Fibroblast of skin of left quadriceps (primary cell): ENCODE results near the gene IBTK.
"Not testable (repeated sequence)": the region's sequence is repeated elsewhere in the genome, so short reads cannot be mapped to it uniquely, and the experiment has no call there.

ENCODE experiments used
- DNase-seq, 2 experiments: peaks; one replicate each; pipeline ENCODE4 v3.0.0-alpha.2; 2013; ENCODE audit warnings: low read depth in 2 of 2

Gene IBTK

DNA sequence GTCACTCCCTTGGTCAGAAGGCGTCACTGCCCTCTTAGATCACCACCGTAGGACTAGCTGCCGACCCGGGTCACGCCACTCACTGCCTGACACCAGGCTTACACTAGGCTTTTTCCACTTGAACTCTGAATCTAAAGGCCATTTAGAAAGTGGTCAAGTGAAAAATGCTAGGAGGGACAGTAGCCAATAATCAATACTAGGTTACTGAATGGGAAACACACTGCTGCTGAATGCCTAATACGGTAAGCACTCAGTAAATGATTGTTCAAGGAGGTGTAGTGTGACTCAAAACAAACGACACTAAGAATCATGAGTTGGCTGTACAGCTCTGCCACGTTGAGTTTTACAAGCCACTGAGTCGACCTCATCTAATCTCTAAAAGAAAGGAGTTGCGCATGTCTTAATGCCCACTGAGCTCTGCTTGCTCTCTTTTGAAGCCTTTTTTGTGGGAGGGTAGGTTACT is 760 bp upstream of the IBTK start:
- no peak for DNase-seq

DNA sequence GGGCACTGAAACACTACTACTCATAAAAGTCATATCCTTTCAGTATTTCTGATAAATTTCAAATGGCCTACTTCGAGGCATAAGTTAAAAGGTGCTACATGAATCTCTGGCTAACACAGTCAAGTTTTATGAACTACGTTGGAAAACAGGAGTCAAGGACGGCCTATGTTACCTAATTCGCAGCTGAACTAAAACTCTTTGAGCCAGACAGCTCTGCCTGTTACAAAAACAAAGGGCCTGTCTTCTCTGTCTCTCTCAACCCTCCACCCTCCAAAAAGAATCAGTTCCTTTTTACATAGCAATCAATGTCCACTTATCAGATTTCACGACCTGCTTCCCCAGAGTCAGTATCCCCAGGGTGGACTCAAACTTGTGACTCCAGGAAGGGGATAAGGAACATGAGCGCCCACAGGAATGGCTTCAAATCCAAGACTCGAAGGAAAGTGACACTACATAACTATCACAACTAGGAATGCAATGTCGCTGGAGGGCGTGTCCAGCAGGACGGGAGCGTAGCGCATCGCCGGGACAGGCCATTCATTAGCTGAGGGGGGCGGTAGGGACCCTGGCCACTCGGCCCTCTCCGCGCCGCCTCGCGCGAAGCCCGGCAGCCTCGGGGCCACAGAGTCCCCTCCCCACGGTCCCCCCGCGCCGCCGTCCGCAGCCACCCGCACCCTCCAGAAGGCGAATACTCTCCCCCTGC is 591 bp downstream of the IBTK start:
- DNase-seq, result no peak

DNA sequence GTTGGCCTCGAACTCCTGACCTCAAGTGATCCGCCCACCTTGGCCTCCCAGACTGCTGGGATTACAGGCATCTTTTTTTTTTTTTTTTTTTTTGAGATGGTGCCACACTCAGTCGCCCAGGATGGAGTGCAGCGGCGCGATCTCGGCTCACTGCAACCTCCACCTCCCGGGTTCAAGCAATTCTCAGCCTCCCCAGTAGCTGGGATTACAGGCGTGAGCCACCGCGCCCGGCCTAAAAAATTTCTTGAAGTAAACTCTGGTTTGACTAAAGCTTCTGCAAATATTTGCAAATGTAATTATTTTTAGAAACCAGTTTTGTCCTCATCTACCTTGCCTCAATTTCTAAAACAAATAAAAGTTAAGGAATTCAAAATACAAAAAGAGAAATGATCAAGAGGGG is 1.2 kb downstream of the IBTK start:
- DNase-seq, result no peak

DNA sequence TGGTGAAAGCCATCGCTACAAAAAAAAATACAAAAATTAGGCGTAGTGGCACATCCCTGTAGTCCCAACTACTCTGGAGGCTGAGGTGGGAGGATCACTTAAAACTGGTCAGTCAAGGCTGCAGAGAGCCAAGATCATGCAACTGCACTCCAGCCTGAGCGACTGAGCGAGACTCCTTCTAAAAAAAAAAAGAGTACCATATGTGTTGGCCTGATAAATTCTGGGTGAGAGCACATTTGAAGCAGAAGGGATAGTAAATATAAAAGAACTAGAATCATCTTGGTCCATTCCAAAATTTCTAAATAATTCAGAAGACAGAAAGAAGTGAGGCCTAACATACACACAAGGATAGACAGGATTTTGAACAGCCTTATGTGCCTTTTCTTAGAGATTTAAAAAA is 2.2 kb downstream of the IBTK start:
- no peak for DNase-seq

DNA sequence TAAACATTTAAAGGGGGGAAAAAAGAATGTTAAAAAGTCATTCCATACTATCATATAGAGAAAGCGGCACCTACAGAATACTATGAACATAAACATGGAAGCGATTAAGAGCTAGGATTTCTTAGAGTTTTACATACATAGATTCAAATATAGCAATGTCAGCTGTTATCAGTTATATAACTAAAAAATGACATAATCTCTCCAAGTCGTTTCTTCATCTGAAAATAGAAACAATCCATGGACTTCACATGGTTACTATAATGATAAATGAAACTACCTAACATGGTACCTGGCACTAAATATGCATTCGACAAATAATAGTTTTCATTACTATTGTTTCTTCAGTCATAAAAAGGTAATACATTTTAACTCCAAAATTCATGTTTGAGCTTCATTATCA is 3.7 kb downstream of the IBTK start:
- no peak for DNase-seq

DNA sequence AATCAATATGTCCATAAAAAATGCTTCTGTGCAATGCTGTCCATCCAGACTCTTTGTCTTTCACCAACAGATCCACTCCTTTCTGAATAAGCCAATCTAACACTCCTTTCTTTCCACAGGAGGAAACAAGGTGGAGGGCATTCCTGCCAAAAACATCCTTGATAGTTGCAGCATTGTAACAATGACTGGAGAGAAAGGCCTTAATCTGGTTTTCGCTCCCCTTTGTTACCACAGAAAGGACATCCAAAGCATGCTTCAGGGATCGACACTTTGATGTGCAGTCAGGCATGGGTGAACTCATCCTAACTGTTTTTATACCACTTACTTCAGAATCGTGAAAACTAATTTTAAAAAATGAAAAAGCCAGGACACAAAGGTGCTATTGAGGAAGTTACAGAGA is 7.4 kb downstream of the IBTK start:
- no peak for DNase-seq

DNA sequence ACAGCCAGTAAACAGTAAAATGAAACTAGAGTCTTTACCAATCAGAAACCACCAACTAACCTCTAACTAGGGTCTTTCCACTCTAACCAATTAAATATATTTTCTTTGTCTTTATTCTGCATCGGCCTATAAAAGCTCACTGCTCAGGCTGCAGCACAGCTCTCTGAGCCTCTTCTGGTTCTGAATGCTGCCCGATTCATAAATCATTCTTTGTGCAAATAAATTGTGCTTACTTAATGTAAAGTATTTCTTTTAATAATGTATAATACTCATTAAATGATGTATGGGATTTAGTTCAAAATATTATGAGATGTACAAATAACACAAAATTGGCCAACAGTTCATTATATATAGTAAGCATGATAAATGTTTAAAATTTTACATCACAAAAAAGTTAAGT is 7.9 kb downstream of the IBTK start:
- DNase-seq, result no peak

DNA sequence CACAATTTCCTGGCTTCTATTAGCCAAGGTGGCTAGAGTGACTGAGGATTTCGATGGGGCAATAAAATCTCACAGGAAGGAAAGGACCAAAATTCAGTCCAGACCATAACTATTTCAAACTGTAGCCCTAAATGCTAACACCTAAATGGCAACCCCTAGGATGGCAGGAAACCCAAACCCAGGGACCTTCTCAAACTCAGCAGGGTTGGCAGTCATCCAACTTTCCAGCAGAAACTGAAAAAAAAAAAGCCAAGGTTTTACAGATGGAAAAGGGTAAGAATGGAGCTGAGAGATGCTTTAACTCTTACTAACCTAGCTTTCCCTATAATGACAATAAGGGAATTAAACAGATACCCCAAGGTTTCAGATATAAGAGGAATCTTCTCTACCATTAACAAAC is 10.5 kb downstream of the IBTK start:
- DNase-seq, result no peak

DNA sequence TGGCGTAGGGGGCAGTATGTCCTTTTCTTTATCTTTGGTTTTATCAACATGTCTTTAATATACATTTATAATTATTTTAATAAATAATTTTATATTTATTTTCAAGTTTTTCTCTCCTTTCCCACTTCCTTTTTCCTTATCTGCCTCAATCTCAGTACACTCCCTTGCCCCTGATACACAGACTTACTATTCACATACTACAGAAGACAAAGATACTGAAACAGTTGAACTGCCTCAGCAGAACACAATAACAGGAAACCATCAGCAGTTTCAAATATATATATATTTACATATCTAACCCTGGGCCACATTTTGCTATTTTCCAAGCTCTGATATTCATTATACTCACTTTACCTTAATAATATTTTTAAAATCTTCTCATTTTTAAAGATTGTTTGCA is 19.8 kb downstream of the IBTK start:
- no peak for DNase-seq

DNA sequence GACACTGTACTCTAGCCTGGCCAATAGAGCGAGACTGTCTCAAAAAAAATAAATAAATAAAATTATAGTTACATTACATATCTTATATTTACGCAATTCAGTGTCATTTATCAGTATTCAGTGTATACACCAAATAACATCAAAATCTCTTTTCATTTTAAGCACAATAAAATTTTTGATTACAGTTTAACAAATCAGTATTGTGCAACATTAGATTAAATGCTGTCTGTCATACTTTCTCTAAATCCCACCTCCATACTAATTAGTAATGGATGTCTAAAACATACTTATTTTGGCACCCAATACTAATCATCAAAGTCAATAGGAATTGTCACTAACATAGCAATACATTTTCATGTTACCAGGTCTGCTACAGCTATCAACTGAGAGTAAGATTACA is 27.4 kb downstream of the IBTK start:
- DNase-seq, result no peak

DNA sequence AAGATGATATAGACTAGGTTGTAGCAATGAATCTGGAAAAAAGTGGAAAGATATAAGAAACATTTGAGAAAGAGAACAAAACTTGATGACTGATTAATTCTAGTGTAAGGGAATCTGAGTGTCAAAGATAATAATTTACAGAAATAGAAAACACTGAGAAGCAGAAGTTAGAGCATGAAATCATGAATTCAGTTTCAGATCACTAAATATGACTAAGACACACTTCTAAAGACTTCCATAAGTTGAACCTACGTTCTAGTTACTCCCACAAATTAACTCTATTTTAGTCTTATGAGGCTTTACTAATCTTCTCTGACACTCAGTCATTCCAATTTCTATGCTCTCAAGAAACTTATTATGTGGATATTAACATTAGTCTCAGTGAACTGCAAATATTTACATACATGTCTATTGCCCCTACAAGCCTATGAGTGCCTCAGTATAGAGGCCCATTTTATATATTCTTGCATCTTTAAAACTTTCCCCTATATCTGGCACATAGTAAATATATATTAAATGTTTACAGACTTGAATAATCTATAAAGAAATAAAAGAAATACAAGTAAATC is 30.4 kb downstream of the IBTK start:
- no peak for DNase-seq

DNA sequence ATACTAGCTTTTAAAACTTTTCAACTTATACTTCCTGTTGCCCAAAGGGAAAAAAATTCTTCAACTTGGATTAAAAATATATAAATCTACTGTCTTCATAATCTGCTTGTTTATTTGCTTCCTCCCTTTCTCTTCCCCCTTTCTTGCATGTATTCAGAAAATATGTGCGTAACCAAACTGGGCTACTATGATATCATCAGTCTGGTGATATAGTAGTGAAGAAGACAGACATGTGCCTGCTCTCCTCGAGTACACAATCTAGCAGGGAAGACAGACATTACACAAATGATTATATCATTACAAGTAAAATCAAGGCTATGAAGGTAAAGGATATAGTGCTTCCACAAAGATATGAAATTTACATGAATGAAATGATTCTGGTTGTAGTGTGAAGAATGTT is 31.0 kb downstream of the IBTK start:
- DNase-seq, result no peak

DNA sequence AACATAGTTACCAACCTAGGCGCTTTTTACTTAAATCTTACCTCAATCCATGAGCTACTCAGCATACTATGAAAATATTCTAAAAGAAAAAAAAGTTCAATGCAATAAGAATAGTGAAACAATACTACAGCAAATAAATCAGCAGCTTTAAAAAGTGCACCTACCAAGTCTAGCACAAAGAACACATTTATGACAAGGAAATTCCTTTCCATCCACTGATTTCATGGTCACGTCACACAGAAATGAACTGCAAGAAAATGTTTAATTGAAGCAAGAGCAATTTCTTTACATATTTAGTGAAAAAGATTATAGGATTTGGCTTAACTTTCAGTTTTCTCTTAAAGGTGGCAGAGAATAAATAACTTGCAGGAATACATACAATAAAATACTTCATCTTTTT is 36.2 kb downstream of the IBTK start:
- no peak for DNase-seq

DNA sequence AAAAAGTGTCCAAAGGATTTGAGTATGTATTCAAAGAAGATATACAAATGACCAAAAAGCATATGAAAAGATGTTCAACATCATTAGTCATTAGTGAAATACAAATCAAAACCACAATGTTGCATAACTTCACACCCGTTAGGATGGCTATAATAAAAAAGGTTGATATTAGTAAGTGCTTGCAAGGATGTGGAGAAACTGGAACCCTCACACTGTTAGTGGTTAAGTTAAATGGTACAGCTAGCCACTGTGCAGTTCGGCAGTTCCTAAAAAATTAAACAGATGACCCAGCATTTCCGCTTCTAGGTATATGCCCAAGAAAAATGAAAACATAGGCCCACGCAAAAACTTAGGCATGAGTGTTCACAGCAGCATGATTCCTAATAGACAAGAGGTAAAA is 38.6 kb downstream of the IBTK start:
- no peak for DNase-seq

DNA sequence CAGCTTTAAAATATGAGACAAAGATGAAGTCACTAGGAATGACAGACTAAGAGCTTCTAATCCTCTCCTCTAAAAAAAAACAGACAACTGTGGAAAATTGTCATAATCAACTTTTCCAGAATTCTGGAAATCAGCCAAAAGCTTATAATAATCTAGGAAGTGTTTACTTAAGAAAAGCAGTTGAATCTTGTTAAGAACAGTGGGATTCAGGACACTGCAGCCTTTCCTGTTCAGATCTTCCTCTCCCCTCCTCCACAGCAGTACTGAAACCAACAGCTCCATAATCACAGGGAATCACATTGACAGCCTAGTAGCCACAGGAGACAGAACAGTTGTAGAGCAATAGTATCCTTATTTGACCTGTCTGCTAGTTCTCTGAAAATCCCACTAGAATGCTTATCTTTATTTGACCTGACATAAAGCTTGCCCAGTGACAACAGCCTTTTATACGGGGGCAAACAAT is 41.6 kb downstream of the IBTK start:
- DNase-seq, result no peak

DNA sequence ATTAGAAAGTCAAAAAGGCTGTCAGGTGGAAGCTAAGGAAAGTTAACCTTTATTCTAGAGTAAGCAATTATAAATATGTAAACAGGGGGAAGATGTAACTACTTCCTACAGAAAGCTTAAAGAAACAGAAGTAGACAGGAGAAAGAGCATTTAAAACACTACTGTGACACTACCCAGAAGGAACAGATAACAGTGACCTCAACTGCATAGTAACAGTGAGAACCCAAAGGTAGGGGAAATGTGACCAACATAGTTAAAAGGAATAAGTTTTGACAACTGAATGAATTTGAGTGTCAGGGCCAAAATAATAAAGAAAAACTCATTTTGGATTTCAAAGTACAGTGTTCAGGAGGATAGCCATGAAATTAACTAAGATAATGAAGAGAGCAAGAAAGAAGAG is 43.5 kb downstream of the IBTK start:
- DNase-seq, result no peak

DNA sequence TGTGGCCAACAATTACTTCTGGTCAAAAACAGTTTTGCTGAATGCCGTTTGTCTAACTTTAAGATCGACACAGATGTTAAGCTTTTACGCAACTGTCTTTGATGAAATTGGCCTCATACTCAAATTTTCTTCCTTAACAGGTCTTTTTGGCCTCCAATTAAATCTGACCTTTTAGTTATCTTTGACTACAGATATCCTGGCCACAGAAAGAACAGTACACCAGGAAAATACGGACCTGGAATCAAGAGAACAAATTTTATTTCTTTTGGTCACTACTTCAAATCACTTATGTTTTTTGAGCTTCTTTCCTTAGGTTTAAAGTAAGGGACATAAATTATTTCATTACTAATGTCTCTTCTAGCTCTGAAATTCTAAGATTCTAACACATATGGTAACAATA is 49.8 kb downstream of the IBTK start:
- no peak for DNase-seq

DNA sequence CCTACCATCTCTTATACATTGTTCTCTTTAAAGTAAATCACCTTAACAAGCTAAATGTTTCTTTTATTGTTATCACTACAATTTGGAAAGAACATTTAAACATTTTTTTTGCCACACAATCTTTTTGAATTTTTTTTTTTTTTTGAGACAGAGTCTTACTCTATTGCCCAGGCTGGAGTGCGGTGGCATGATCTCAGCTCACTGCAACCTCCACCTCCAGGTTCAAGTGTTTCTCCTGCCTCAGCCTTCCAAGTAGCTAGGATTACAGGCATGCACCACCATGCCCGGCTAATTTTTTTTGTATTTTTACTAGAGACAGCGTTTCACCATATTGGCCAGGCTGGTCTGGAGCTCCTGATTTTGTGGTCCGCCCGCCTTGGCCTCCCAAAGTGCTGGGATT is 50.3 kb downstream of the IBTK start:
- not testable (repeated sequence) for DNase-seq

DNA sequence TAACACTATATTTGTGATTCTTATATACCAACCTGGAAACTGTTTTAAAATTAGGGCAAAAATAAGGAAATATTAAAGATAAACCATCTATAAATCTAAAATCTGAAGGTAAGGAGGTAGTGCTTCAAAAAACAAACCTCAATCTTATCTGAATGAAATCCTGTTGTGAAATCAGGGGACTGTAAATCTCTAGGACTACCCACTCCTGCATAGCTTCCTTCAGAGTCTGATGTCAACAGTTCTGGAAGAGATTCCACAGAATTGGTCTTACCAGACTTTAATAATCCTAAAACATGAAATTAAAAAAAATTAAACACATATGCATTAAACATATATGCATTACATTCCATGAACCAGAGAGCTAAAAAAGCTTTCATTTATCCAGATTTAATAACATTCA is 51.4 kb downstream of the IBTK start:
- no peak for DNase-seq

DNA sequence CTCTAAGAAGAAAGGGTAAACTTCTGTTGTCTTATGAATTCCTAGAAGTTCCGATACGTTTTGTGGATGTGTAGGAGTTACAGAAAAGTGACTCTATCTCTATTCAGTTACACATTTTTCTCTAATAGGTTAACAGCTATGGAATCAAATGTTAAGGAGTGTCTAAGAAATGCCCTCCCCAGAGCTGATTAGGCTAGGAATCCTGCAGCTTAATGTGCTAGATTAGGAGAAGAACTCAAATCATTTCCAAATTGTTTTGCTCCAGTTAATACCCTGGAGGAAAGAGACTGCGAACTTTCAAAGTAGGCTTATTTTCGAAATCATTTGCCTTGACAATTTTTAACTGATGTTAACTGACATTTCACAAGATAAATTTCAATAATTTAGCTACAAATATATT is 51.9 kb downstream of the IBTK start:
- DNase-seq, result no peak

DNA sequence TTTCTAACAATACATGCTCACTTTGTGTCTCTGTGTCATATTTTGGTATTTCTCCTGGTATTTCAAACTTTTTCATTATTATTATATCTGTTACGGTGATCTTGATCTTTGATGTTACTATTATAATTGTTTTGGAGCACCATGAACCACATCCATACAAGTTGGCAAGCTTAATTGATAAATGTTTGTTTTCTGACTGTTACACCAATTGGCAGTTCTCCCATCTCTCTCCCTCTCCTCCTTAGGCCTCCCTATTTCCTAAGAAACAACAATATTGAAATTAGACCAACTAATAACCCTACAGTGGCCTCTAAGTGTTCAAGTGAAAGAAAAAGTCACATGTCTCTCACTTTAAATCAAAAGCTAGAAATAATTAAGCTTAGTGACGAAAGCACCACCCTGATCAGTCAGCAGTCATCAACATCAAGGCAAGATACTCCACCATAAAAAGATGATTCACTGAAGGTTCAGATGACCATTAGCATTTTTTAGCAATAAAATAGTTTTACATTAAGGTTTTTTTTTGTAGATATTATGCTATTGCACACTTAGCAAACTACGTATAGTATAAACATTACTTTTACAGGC is 61.5 kb downstream of the IBTK start:
- DNase-seq, result no peak

DNA sequence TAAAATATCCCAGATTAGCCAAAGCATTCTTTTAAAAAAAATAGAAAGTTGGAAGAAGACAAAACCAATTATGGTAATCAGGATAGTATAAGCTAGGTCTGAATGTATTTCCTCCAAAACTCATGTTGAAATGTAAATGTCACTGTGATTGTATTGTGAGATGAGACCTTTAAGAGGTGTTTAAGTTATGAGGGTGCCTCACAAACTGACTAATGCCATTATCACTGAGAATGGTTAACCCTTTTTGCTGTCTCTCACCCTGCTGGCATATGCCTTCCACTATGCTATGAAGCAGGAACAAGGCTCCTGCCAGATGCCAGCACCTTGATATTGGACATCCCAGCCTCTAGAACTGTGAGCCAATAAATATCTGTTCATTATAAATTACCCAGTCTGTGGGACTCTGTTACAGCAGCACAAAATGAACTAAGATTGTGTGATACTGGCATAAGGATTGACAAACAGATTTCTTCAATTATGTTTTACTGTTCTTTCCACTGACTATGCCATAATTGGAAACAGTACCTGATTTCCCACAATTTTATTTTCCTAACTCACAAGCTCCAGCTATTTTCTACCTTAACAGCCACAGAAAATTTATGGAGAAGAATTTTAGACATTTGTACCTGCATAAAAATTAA is 63.8 kb downstream of the IBTK start:
- DNase-seq, result no peak

DNA sequence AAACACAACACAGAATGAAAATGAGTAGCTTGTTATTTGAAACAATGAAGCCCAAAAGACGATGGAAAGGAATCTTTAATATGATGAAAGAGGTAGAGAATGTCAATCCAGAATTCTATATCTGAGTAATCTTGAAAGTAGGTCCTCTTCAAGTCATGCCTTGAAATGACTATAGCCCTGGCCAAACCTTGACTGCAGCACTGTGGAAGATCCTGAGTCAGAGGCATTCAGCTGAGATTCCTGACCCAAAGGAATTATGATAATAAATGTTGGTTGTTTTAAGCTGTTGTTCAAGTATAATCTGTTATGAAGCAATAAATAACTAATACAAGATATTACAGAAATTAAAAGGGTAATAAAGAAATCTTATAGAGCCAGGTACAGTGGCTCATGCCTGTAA is 64.8 kb downstream of the IBTK start:
- DNase-seq, result no peak
